ENCODE results near the gene RBM45.
"Not testable (repeated sequence)": the region's sequence is repeated elsewhere in the genome, so short reads cannot be mapped to it uniquely, and the experiment has no call there.

The RBM45 gene

DNA sequence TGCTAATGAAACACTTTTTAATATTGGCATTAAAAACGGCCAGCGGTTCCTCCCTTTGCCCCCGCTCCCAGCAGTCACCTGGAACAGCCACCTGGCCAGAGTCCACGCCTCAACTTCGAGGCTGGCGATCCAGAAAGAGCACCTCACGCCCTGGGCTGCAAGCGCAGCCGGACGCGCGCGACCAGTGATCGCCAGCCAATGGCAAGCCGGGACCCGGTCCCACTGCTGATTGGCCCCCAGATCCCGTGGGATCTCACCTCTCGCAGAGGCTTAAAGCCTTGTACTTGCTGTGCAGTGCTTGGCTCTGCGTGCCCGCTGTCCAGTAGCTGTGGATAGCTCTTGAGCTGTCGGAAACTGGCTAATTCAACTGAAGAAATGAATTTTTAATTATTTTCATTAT is 4.1 kb upstream of the RBM45 start:
- no peak for DNase-seq (ENCODE audit: low read depth, low spot score)

DNA sequence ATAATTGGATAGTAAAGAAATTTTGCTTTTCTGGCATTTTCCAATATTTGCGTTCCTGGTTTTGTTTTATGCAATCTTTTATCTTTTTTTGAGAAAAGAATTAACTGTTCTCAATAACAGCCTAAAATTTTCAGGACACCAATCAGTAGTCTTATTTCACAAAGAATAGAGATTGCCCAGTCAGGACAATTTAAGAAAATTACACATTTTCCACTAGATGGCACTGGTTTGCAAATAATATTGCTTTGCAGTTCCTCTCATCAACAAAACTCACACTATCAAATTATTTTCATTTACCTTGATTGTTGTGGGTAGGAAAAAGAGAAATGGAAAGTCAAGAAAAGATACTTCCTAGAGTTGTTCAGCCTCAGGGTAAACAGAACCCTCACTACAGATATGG is 2.4 kb upstream of the RBM45 start:
- DNase-seq (ENCODE audit: low read depth, low spot score): no peak

DNA sequence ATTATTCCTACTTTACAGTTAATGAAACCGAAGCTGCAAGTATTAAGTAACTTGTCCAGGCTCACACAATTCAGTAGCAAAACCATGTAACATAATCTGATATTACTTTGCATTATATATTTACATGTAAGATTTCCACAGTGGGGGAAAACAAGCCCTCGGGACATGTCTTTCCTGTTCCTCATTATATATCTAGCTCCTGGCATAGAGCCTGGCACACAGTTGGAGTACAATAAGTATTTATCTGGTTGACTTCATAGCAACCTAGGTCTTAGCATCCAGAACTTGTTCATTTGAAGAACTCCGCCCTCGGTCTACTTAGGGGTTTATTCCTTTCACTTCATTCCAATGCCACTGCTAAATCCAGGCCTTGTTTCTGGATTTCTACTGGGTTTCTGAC is 1.6 kb upstream of the RBM45 start:
- no peak for DNase-seq (ENCODE audit: low read depth, low spot score)

DNA sequence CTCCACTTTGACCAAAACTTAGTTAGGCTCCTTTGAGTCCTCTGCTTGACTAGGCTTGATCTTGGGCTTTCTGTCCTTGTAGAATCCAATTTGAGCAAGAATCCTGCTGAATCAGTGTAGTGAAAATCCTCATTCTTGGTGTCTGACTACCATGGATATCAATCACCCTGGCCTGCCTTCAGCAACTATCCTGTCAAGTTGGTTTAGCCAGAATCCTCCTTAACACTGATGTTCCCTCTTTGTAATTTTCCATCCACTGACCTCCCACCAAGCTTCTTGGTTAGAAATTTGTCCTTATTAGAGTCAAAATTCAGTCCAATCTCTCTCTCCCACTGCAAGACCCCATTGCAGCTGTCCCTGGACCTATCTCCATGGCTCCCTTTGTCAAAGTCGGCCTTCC is 494 bp upstream of the RBM45 start:
- no peak for DNase-seq (ENCODE audit: low read depth, low spot score)

DNA sequence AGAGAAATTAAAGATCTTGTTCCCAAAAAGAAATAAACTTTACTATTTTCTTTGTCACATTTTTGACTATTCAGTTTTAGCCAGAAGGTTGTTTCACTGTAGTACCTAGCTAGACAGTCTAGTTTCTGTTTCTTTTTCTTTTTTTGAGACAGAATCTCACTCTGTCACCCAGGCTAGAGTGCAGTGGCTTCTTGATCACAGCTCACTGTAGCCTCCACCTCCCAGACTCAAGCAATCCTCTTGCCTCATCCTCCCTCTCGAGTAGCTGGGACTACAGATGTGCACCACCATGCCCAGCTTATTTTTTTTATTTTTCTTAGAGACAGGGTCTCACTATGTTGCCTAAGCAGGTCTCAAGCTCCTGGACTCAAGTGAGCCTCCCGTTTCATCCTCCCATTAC is 2.2 kb downstream of the RBM45 start:
- no peak for DNase-seq (ENCODE audit: low read depth, low spot score)

DNA sequence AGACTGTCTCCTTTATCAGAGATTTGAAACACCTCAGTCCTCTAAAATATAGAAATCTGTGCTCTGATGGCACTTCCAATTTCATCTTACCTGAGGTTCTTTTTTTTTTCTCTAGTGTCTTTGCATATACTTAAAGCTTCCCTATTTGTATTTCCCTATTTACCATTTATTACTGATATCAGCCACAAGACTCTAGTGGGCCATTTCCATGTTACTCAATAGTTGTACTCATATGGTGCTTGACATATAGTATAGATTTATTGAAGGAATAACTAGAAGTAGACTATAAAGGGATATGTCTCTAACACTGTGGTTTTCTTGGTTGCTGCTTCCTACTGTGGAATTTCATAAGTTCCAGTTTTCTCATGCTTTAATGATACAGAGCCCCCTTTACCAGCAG is 3.0 kb downstream of the RBM45 start:
- DNase-seq (ENCODE audit: low read depth, low spot score): no peak

DNA sequence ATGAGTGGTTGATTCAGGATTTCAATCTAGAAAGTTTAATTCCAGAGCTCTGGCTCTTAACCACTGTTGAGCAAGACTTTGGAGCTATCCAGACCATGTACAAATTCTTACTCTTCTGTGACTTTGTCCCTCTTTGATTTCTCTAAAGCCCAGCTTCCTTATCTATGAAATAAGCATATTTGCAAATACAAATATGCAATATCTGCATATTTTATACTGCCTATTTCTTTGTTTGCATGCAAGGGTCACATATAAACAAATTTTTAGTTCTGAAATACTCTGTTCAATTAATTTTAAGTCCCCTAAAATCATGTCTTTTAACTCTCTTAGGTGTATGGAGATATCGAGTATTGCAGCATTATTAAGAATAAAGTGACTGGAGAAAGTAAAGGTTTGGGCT is 5.5 kb downstream of the RBM45 start:
- no peak for DNase-seq (ENCODE audit: low read depth, low spot score)

DNA sequence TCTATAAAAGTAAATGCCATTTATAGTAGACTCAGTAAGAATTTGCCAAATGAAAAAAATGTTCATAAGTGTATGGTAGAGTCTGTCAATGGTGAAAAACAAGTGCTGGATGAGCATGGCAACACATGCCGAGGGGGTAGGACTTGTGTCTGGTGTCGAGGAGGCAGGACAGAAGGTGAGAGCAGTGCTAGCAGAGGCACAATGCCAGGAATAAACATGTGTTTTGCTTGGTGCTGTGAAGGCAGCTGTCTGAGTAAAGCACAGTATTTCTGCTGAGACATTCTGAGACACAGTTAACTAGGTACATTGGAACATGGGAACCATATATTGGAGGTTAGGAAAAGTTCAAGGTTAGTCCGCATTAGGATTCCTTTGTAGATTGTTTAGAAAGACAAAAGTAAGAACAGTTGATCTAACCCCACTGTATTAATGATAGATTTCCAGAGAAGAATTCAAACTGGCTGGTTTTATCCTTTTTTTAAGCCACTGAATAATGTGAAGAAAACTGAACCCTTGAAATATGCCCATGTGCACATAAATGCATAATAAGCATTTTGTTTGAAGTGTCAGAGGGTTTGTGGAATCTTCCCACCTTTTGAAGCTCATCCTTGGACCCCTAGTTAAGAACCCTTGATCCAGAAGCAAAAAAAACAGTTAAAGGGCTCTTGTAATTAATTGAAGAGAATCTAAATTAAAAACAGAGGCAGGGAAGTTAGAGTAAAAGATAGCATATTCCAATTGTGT is 7.1 kb downstream of the RBM45 start:
- DNase-seq (ENCODE audit: low read depth, low spot score): no peak

DNA sequence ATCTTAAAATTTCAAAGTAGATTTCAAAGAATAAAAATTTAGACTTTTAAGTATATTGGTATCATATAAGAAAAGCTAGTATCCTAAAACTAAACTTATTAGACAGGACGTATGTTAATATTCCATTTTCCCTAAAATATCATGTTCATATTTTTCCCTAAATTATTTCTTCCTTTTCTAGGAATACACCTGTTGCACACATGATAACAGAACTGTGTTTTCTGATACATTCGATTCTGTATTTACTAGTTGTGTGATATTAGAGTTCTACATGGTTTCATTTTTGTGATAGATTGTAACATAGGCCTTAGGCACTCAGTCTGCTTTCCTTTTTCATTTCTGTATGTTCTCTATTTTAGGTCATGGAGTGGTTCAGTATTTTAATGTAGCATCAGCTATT is 10.9 kb downstream of the RBM45 start:
- no peak for DNase-seq (ENCODE audit: low read depth, low spot score)

DNA sequence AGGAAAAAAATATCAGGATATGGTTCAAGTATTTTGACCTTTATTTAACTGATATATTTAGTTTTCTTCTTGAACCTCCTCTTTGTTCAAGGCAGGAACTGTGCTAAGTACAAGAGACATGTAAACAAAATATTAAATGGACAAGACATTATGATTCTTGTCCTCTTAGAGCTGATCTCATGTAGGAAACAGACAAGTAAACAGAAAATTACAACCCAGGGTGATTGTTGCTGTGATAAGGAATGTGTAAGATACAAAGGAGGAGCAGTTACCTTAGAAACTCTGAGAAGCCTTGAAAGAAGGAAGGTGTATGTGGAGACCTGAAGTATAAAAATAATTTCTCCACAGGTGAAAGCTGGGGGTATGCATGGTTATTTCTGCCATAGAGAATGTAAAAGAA is 12.9 kb downstream of the RBM45 start:
- no peak for DNase-seq (ENCODE audit: low read depth, low spot score)

DNA sequence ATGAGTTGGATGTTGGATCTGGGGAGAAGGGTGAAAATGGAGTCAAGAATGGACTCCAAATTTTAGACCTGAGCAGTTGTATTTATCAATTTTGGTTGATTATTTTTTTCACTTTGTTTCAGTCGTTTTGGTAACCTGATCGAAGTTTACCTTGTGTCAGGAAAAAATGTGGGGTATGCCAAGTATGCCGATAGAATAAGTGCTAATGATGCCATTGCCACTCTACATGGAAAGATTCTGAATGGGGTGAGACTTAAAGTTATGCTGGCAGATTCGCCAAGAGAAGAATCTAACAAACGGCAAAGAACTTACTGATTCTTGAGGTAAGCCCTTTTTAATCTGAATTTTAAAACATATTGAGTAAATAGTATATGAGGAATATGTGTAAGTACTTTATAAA is 13.6 kb downstream of the RBM45 start:
- no peak for DNase-seq (ENCODE audit: low read depth, low spot score)

DNA sequence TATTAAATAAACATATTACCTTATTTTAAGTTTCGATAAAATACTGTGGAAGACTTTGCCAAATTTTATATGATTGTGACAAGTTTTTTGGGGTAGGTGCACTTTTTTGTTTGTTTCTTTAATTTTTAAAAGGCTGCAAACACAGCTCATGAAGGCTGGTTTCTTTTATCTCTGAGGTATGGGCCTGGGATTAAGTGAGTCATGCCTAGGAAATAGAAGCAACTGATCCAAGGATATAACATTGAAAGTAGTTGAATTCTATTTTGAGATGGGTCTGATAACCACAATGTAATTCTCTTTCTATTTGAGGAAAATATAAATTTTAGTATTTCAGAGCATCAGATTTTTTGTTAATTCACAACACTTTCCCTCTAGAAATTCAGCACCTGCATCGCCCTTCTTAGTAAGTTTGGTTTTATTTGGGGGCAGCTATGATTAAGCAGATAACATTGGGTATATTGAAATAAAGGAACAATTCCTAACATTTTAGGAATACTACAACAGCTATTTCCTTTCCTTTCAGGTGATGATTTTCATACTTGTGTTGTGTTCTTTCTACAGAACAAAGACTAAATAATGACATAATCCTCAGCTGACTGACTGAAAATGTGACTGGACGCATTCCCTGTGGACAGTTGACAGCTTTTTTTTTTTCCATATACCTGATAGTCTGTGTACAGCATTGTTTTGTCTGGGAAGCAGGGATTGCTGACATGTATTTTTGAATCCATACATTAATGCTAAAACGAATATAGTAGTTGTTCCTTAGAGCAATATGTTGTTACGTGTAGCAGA is 16.8 kb downstream of the RBM45 start:
- no peak for DNase-seq (ENCODE audit: low read depth, low spot score)

DNA sequence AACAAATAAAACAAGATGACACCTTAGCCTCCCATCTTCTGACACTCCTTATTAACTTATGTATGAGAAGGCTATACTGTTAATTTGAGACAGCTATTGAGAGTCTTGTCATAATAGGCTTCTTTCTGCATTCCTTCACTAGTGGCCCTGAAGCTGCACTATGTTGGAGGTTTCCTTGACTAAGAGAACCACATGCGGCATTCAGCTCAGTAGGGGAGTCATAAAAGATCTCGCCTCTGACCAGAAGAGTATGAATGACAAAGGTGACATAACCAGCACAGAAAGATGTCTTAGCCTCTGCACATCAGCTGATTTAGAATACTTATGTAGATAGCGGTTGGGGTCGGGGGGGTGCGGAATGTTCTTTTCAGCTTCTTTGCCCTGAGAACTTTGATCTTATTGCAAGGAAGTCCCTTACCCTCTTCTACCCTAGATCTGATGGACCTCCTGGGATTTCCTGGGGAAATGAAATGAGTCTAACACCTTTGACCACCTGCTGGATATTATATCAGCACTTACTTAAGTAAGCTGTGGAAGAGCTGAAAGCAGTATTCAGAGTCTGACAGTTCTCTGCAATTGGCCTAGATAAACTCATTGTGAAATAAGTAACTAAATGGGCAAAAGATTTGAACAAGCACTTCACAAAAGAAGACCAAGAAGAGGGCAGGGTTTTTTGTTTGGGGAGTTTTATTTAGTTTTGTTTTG is 24.2 kb downstream of the RBM45 start:
- no peak for DNase-seq (ENCODE audit: low read depth, low spot score)

DNA sequence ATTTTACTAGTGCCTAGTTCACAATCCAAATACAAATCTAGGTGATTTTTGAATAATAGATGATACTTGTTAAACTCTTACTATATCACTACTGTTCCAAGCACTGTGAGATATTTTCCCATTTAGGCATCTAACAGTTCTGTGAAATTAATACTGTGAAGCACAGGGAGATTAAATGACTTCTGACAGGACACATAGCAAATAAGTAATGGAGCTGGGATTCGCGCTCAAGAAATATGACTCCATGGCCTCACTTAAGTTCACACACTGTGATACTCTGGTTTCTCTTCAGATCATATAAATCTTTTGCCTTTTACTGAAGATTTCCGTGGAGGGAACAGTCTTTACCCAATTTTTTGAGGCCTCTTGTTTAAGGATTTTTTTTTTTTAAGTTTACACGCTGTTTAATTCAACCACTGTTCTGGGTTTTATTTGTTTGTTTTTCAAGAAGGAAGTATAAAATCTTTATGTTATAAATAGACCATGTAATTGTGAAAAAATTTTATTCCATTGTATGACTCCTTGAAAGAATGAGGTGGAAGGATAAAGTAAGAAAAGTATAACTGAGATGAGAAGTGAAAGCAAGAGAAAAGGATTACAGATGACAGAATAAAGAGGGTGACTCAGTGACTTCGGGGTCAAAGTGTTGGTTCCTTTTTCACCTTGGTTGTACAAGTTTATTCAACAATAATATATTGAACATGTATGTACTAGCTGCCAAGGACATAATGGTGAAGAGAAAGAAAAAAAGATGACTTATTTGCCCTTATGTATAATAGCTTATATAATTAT is 30.2 kb downstream of the RBM45 start:
- DNase-seq (ENCODE audit: low read depth, low spot score): no peak

DNA sequence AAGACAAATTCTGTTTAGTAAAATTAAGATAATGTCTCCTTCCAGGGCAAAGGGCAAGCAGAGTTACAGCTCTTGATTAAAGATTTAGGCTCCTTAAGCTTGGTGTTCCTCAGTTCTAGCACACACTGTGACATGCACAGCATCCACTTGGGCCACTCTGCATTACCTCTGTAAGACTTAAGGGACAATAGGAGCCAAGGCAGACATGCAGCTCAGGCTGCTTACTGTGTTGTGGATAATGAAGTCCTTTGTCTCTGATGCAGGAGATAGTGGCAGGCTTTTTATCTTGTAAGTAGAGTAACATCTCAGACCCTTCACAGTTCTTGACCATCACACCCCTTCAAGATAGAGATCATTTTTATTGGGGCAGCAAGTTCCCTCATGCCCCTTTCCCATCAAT is 31.2 kb downstream of the RBM45 start:
- no peak for DNase-seq (ENCODE audit: low read depth, low spot score)

DNA sequence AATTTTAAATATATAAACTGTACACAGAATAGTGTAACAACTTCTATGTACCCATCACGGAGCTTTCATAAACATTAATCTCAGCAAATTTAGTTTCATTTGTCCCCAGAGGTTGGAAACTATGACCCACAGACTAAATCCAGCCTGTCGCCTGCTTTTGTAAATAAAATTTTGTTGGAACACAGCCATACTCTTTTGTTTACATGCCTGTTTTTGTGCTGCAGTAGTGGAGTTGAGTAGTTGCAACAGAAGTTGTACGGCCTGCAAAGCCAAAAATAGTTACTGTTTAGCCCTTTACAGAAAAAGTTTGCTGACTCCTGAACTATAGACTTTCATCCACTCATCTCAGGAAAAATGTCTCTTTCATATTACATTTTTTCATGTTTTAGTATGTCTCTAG is 39.8 kb downstream of the RBM45 start:
- DNase-seq (ENCODE audit: low read depth, low spot score): no peak

DNA sequence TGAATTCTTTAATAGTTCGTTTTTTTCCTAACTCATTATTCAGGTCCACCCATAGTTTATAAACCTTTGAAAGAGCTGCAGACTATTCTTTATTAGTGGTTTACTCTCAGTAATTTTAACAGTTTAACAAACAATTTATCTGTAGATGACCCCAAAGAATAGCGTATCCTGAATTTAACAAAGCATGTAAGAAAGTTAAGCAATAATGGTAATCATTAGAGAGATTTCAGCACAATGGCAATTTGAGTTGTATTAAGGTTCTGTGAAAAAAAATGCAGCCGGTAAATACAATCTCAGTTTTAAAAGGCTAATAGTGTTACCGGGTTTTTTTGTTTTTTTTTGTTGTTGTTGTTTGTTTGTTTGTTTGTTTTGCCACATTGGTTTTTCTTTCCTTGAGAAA is 40.3 kb downstream of the RBM45 start:
- no peak for DNase-seq (ENCODE audit: low read depth, low spot score)

DNA sequence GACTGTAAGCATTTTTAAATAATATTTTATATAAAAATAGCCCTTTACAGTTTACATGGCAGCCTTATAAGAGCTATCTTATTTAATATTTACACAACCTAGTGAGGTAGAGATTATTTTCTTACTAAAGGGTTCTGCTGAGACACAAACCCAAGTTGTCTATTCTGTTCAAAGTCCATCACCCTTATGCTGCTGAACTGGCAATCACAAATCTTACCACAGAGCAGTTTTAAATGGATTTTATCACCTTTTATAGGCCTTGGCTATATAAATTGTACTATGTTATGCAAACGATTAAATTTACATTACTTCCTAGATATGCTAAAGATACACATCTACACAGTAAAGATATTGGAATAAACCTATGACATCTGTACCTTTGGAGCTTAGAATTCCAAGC is 40.7 kb downstream of the RBM45 start:
- DNase-seq (ENCODE audit: low read depth, low spot score): no peak

DNA sequence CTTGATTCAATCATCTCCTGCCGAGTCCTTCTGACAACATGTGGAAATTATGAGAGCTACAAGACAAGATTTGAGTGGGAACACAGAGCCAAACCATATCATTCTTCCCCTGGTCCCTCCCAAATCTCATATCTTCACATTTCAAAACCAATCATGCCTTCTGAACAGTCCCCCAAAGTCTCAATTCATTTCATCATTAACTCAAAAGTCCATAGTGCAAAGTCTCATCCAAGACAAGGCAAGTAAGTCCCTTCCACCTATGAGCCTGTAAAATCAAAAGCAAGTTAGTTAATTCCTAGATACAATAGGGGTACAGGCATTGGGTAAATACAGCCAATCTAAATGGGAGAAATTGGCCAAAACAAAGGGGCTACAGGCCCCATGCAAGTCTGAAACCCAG is 41.6 kb downstream of the RBM45 start:
- DNase-seq (ENCODE audit: low read depth, low spot score): not testable (repeated sequence)

DNA sequence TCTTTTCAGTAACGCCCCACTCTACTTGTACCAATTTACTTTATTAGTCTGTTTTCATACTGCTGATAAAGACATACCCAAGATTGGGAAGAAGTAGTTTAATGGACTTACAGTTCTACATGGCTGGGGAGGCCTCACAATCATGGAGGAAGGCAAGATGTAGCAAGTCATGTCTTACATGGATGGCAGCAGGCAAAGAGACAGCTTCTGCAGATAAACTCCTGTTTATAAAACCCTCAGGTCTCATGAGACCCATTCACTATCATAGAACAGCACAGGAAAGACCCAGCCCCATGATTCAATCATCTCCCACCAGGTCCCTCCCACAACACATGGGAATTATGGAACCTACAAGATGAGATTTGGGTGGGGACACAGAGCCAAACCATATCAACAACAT is 43.3 kb downstream of the RBM45 start:
- DNase-seq (ENCODE audit: low read depth, low spot score): no peak

DNA sequence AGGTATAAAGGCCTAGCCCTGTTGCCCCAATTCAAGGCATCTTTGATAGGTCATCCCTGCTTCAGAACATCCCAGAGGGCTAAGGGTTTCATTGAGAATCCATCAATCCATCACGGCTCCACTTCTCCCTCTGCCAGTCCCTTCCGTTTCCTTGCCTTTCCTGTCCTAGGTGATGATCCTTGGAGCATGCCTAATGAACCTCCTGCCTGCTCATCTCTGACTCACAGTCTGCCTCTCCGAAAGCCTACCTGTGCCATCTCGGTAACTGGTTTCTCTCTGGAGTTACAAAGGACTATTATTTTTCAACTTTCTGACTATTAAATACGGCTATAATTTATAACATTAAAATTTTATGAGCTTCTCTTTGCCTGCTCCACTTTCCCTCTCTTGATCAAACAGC is 45.3 kb downstream of the RBM45 start:
- no peak for DNase-seq (ENCODE audit: low read depth, low spot score)

DNA sequence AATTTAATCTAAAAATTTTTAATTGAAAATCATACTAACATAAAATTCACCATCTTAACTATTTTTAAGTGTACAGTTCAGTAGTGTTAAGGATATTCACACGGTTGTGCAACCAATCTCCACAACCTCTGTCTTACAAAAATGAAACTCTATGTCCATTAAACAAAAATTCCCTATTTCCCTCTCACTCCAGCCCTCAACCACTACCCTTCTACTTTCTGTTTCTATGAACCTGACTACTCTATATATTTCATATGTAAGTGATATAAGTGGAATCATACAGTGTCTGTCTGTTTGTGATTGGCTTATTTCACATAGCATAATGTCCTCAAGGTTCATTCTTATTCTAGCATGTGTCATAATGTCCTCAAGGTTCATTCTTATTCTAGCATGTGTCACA is 47.7 kb downstream of the RBM45 start:
- no peak for DNase-seq (ENCODE audit: low read depth, low spot score)
